Measurements from ENCODE around the gene GRAMD1B. TPM values are rescaled to one million over a fixed set of nuclear protein-coding genes. Genes with fewer than 3 reads are reported as not detected.
"Not testable (repeated sequence)": the region's sequence is repeated elsewhere in the genome, so short reads cannot be mapped to it uniquely, and the experiment has no call there.

GRAMD1B gene
- total RNA-seq, 1 donor from 2014 or later, result 40.7 TPM

- intact Hi-C loops (cut with micrococcal nuclease), result no loop called here
Measured at GRCh38 chr11:123624974-123625373, 194.9 kb downstream of the GRAMD1B start.

- intact Hi-C loops (cut with micrococcal nuclease), result no loop called here
Measured at GRCh38 chr11:123628936-123629683, 199.0 kb downstream of the GRAMD1B start.

DNA sequence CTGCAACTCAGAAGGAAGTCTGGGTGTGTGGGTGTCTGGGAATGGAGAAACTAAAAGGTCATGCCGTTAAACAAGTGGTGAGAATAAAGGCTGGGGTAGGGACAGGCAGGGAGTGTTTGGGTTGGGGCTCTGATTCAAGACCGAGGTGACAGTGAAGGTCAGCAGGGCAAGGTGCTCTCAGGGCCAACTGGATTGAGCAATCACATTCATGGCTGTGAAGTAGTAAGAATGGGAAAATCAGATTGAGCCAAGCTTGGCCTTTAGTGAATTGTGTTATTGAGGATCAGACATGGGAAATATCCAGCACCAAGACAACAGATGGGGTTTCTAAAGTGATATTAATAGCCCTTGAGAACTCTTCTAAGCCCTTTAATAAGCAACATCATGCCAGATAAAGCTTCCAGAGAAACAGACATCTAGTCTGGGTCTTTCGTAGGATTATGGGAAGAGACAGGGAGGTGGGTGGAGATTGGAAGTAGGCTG, 200.1 kb downstream of the GRAMD1B start:
- intact Hi-C loops (cut with micrococcal nuclease), result no loop called here

DNA sequence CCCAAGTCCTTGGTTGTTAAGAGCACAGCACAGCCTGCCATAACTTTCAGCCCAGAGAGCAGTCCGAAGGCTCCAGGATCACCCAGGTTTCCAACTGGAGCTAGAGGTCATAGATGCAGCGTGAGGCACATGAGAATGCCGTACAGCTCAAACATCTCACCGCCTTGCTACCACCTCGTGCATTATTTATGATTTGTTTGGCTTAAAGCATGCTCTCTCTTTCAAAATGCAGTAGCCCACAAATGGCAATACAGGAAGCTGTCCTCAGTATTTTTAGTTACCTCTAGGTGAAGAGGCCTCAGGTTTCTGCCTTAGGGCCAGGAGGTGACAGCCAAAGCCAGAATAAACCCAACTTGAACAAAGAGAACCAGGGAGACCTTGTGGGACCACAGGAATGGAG, 210.0 kb downstream of the GRAMD1B start:
- intact Hi-C loops (cut with micrococcal nuclease), result loop anchor here (5.0 kb wide), 1 partner anchor 557 kb away; no protein-coding TSS in a partner anchor

- intact Hi-C loops (cut with micrococcal nuclease), result loop anchor here (1.0 to 5.0 kb wide), 2 partner anchors 66 to 556 kb away; no protein-coding TSS in a partner anchor
Measured at GRCh38 chr11:123640677-123641494, 210.8 kb downstream of the GRAMD1B start.

GRCh38 chr11:123641495-123641840, 211.4 kb downstream of the GRAMD1B start:
- intact Hi-C loops (cut with micrococcal nuclease), result loop anchor here (1.0 to 5.0 kb wide), 2 partner anchors 66 to 556 kb away; no protein-coding TSS in a partner anchor

GRCh38 chr11:123642435-123642834, 212.4 kb downstream of the GRAMD1B start:
- intact Hi-C loops (cut with micrococcal nuclease), result loop anchor here (5.0 kb wide), 1 partner anchor 555 kb away; no protein-coding TSS in a partner anchor

DNA sequence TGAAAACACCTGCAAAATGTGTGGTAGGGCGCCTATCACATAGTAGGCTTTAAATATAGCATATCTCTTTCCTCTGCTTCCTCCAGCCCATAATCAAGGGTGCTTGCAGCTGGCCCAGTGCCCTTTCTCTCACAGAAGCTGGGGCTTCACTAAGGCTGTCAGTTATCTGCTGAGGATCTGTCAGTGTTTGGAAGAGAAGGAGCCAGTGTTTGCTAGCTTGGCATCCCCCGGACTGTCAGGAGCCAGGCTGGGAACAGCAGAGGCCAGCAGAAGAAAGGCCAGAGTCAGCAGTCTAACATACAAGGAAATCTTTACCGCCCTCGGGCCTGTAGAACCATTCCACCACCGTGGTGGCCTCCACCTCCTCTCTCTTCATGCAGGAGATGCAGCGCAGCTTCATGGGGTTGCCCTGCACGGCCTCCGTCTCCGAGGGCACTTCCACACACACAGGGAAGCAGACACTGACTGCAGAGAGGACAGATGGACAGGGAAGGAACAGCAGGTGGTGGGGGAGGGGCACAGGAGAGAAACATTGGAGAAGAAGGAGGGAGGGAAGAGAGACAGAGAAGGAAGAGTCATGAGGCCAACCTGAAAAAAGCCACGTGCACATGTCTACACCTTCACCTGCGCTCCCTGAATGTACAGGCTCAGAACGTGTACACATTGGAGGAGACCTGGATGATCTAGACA, 215.4 kb downstream of the GRAMD1B start:
- intact Hi-C loops (cut with micrococcal nuclease), result no loop called here

DNA sequence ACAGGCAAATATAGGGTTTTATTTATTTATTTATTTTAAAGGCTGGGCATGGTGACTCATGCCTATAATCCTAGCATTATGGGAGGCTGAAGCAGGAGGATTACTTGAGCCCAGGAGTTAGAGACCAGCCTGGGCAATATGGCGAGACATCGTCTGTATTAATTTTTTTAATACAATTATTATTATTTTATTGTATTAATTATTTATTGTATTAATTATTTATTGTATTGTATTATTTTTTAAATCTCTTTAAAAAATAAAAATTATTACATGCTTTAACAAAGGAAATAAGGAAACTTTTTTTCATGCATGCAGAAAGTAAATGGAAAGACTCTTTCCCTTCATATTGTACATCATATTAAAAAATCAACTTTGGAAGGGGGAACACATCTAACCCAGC, 220.8 kb downstream of the GRAMD1B start:
- intact Hi-C loops (cut with micrococcal nuclease), result no loop called here

DNA sequence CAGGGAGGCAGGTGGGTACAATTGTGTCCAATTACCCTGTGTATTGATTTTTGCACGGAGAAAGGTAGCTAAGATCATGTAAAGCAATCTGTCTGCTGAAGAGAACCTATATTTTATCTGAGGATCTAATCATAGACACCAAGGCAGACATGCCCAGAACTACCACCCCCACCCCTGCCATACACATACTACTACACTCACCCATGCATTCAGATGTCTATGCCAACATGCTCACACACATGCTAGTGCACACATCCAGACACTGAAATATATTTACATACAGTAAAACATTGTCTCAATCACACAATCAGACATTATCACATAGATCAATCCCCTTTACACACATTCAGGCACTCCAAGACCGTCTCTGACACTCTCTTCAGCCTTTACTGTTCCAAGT, 222.5 kb downstream of the GRAMD1B start:
- intact Hi-C loops (cut with micrococcal nuclease), result no loop called here

DNA sequence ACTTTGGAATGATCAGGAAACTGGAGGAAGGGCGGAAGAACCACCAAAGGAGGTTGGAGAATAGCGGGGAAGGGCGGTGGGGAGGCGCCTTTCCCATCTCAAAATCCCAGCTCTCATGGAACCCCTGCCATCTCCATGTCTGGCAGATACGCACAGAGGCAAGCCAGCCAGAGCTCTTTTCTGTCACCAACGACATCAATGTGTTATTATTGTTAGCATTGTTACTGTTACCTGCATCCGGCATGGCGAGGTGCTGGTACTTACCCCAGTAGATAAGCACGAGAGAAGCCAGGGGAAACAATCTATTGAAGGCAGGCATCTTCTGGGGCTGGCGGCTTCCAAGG, 223.4 kb downstream of the GRAMD1B start:
- intact Hi-C loops (cut with micrococcal nuclease), result no loop called here

GRCh38 chr11:123653827-123654565, 223.9 kb downstream of the GRAMD1B start:
- intact Hi-C loops (cut with micrococcal nuclease), result no loop called here

GRCh38 chr11:123654566-123655081, 224.6 kb downstream of the GRAMD1B start, which contains the start of gene SCN3B:
Gene SCN3B (minus strand): TSS chr11:123654624. CDS start chr11:123653801, 823 bp downstream.
- intact Hi-C loops (cut with micrococcal nuclease), result no loop called here

- intact Hi-C loops (cut with micrococcal nuclease), result no loop called here
Measured at GRCh38 chr11:123659311-123659710, 229.2 kb downstream of the GRAMD1B start.

DNA sequence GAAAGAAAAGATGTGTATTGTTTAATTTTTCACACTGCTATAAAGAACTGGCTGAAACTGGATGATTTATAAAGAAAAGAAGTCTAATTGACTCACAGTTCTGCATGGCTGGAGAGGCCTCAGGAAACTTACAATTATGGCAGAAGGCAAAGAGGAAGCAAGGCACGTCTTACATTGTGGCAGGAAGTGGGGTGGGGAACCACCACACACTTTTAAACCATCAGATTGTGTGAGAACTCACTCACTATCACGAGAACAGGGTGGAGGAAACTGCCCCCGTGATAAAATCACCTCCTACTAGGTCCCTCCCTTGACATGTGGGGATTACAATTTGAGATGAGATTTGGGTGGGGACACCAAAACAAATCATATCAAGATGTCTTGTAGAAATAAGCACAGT, 229.9 kb downstream of the GRAMD1B start:
- intact Hi-C loops (cut with micrococcal nuclease), result not testable (repeated sequence)

GRCh38 chr11:123665306-123665705, 235.2 kb downstream of the GRAMD1B start:
- intact Hi-C loops (cut with micrococcal nuclease), result no loop called here

DNA sequence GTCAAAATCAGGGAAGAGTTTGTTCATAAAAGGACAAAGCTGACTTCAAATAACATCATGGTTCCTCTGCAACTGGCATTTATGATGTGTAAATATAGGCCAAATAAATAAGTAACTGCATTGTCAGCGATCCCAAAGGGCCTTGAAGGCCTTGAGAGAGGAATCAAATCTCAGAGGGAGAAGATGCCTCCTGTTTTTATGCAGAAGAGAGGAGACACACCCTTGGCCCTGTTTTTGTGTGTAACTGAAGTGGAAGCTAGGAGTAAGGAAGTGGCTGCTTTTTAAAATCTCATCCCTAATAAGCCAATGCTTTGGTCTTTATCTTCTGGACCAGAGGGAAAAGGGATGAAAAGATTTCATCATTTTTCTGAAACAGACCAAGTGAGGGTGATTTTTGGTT, 240.0 kb downstream of the GRAMD1B start:
- intact Hi-C loops (cut with micrococcal nuclease), result no loop called here

GRCh38 chr11:123671534-123671933, 241.5 kb downstream of the GRAMD1B start:
- intact Hi-C loops (cut with micrococcal nuclease), result no loop called here

DNA sequence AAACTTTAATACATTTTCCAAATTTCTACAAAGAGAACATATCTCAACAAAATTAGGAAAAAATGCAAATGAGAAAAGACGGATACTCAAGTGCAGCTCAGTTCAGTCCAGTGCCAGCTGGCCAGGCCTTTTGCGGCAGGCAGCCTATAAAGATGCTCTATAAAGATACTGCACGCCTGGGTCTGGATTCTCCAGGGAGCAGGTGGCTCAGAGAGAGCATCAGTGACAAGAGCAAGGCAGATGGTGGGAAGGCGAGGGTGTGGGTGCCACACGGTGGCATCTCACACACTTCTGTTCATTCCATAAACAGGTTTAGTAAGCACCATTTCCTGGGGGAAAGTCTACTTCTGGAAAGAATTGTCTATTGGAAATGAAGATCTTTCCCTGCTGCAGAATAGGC, 242.5 kb downstream of the GRAMD1B start:
- intact Hi-C loops (cut with micrococcal nuclease), result no loop called here

DNA sequence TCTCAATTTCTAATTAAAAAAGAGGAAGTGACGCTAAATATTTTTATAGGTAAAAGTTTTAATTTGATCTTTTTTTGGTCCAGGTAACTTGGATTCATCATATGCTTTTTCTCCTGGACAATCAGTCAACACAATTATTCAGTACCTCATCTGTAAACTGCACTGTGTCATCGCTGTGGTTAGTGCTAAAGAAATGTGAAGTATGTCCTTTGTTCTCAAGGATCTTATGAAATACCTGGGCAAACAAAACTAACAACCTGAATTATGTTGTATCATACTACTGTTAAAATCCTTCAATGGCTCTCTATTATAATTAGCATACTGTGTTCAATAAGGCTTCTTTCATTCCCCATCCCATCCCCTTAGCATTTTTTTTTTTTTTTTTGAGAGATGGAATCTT, 244.2 kb downstream of the GRAMD1B start:
- intact Hi-C loops (cut with micrococcal nuclease), result no loop called here

Measured in T-helper 2 cell treated with Interferon-gamma antibody and Interleukin-4, amounts not matched to agents 100 ng/mL and 5 ng/mL, for 36 hours (primary cell).